WERI-Rb-1 (cell line): Measurements from ENCODE around the gene ACADVL.

Experiments used
- DNase-seq: peaks from one replicate; pipeline ENCODE4 v3.0.0-alpha.2; 2020
- H3K27ac ChIP-seq: fragments of 250-450 bp; sonication (Bioruptor Pico); 2 replicates; pipeline ENCODE4 v1.5.1; 2020; ENCODE audit warnings: mild to moderate bottlenecking, moderate library complexity
- H3K27me3 ChIP-seq: fragments of 250-450 bp; sonication (Bioruptor Pico); 2 replicates; pipeline ENCODE4 v1.5.1; 2021; ENCODE audit warnings: mild to moderate bottlenecking, low read depth, moderate library complexity; ENCODE audit not compliant: insufficient read depth, severe bottlenecking
- H3K36me3 ChIP-seq: fragments of 250-450 bp; sonication (Bioruptor Pico); 2 replicates; pipeline ENCODE4 v1.5.1; 2020; ENCODE audit warnings: mild to moderate bottlenecking, moderate library complexity
- H3K4me3 ChIP-seq: 2 replicates; pipeline ENCODE4 v1.5.1; 2011; ENCODE audit warnings: low read depth, mild to moderate bottlenecking, control low read depth, low read length
- H3K9me3 ChIP-seq: fragments of 250-450 bp; sonication (Bioruptor Pico); 2 replicates; pipeline ENCODE4 v1.5.1; 2021; ENCODE audit warnings: mild to moderate bottlenecking, moderate library complexity; ENCODE audit not compliant: severe bottlenecking
- TF ChIP-seq, protein P1 (sequence below): IDR thresholded peaks from 2 replicates; pipeline ENCODE4 v1.5.1; 2011; ENCODE audit warnings: low read depth, mild to moderate bottlenecking, control low read depth, inconsistent platforms, low read length

ACADVL gene

DNA sequence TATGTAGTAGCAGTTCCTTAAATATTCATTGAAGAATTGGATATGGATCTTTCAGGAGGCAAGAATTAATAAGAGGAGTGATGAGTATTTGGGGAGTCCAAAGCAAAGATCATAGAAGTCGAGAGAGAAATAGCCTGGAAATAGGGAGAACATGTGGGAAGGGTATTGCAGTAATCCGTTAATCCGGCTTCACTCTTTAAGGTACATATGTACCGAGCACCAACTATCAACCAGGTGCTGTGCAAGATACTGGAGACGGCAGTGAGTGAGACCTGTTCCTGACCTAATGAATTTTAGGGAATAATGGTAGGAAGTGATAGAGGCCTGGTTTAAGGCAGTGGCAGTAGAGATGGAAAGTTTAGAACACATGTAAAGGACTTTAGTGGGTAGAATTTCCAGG lies 33.3 kb downstream of the ACADVL start:
- Histone ChIP-seq H3K27ac (peak overlapping the region; percentile 98), H3K4me3 (peak overlapping the region; percentile 75), H3K36me3 (peaks cover 52% of the 10 kb centered on the region), H3K27me3 (no peaks in the 10 kb centered on the region), H3K9me3 (no peaks in the 10 kb centered on the region)
- TF ChIP-seq, protein P1, sequence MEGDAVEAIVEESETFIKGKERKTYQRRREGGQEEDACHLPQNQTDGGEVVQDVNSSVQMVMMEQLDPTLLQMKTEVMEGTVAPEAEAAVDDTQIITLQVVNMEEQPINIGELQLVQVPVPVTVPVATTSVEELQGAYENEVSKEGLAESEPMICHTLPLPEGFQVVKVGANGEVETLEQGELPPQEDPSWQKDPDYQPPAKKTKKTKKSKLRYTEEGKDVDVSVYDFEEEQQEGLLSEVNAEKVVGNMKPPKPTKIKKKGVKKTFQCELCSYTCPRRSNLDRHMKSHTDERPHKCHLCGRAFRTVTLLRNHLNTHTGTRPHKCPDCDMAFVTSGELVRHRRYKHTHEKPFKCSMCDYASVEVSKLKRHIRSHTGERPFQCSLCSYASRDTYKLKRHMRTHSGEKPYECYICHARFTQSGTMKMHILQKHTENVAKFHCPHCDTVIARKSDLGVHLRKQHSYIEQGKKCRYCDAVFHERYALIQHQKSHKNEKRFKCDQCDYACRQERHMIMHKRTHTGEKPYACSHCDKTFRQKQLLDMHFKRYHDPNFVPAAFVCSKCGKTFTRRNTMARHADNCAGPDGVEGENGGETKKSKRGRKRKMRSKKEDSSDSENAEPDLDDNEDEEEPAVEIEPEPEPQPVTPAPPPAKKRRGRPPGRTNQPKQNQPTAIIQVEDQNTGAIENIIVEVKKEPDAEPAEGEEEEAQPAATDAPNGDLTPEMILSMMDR, result no peak
- no peak for DNase-seq

DNA sequence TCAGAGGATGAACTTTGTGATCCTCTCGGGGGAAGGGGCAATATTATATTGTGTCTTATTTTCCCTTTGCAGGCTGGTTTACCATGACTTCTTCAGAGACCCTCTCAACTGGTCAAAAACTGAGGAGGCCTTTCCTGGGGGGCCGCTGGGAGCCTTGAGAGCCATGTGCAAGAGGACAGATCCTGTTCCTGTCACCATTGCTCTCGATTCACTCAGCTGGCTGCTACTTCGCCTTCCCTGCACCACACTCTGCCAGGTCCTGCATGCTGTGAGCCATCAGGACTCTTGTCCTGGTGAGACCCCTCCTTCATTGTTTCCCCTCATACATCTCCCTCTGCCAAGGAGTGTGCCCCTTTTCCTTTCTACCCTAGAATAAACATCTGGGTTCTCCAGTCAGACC lies 34.8 kb downstream of the ACADVL start:
- DNase-seq, result no peak
- Histone ChIP-seq H3K36me3 (peaks cover 63% of the 10 kb centered on the region), H3K4me3 (no peak overlapping the region), H3K27ac (no peak overlapping the region), H3K27me3 (no peaks in the 10 kb centered on the region), H3K9me3 (no peaks in the 10 kb centered on the region)
- TF ChIP-seq, protein P1, result no peak

DNA sequence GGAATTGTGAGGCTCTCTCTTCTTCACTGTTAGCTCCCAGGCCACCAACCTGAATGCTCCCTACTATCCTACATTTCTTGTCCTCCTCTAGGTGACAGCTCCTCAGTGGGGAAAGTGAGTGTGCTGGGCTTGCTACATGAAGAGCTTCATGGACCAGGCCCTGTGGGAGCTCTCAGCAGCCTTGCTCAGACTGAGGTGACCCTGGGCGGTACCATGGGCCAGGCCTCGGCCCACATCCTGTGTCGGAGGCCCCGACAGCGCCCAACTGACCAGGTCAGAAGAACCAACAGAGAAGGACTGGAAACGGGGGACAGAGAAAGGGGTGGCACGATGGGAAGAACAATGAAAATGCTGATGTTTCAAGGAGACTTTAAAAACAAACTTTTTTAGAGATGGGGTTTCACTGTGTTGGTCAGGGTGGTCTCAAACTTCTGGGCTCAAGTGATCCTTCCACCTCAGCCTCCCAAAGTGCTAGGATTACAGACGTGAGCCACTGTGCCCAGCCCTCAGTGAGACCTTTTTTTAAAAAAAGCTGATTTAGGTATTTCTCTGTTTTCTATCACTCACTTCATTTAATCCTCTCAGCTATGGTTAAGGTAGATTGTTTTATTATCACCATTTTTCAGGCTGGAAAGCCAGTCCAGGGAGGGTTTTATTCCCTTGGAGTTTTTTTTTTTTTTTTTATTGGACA lies 37.2 kb downstream of the ACADVL start:
- Histone ChIP-seq H3K27ac (no peak overlapping the region), H3K36me3 (peaks cover 65% of the 10 kb centered on the region), H3K9me3 (no peaks in the 10 kb centered on the region), H3K27me3 (no peaks in the 10 kb centered on the region), H3K4me3 (no peak overlapping the region)
- TF ChIP-seq, protein P1, result no peak
- no peak for DNase-seq

DNA sequence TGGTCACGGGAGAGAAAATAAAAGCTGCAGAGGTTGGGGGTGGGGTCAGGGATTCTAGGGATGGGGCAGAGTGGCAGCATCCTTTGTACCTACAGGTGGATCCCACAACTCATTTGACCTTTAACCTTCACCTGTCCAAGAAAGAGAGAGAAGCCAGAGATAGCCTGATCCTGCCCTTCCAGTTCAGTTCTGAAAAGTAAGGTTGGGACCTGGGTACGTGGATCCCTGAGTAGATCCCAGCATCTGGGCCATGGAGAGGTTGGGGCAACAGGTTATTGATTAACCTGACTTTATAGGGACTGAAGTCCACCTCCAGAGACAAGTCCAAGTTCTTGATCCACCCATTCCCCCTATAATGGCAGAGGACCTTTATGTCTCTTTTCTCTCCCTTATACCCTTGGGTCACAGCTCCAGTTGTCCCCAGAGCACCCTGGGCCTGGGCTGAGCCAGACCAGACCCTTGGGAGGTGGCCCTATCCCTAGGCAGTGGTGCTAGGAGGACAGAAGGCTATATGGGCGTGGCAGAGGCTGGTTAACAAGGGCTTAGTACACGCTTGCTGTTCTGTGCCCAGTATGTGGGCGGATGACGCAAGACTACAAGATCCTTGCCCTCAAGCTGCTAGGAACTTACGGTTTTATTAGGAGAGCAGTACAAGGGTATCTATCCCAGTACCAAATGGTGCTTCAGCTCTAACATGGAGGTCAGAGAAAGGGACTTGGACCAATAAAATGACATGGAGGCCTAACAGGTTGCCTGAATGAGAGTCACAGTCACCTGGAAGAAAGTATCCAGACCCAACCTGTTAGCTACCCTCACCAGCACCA lies 39.2 kb downstream of the ACADVL start:
- Histone ChIP-seq H3K27me3 (no peaks in the 10 kb centered on the region), H3K9me3 (no peaks in the 10 kb centered on the region), H3K36me3 (peaks cover 58% of the 10 kb centered on the region), H3K27ac (no peak overlapping the region), H3K4me3 (no peak overlapping the region)
- TF ChIP-seq, protein P1, result no peak
- DNase-seq, result no peak

DNA sequence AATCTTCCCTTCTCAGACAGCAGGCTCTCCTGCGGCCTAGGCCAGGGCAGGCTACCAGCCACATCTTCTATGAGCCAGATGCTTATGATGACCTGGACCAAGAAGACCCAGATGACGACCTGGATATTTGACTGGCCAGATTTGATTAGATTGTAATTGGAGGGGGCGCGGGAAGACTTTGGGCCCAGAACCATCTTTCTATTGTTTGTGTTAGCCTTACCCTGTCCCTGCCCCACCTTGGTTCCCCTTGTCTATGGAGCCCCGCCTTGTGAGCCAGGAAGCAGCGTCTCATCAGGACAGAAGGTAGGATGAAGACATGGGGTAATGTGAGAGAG lies 39.8 kb downstream of the ACADVL start:
- no peak for DNase-seq
- TF ChIP-seq, protein P1, result no peak
- Histone ChIP-seq H3K4me3 (no peak overlapping the region), H3K27me3 (no peaks in the 10 kb centered on the region), H3K36me3 (peaks cover 52% of the 10 kb centered on the region), H3K27ac (no peak overlapping the region), H3K9me3 (no peaks in the 10 kb centered on the region)
